HUES64 (cell line): ENCODE measurements around the gene CBX1.
A peak's percentile ranks its signal among the peaks of the same experiment; 100 is the strongest.

Source experiments
- H3K27ac ChIP-seq: 2 replicates; pipeline ENCODE4 v1.7.0; 2013; ENCODE audit warnings: low read depth, low read length, inconsistent platforms
- H3K27me3 ChIP-seq: 2 replicates; pipeline ENCODE4 v1.6.1; 2013; ENCODE audit warnings: mild to moderate bottlenecking, low read length; ENCODE audit not compliant: insufficient read depth
- H3K36me3 ChIP-seq: 2 replicates; pipeline ENCODE4 v1.6.1; 2013; ENCODE audit warnings: mild to moderate bottlenecking, low read length; ENCODE audit not compliant: insufficient read depth
- H3K4me1 ChIP-seq: 2 replicates; pipeline ENCODE4 v1.6.1; 2013; ENCODE audit warnings: mild to moderate bottlenecking, low read length, moderate library complexity; ENCODE audit not compliant: insufficient read depth
- H3K4me3 ChIP-seq: 2 replicates; pipeline ENCODE4 v1.5.1; 2013; ENCODE audit warnings: mild to moderate bottlenecking, low read length, moderate library complexity
- H3K9ac ChIP-seq: 2 replicates; pipeline ENCODE4 v1.6.1; 2013; ENCODE audit warnings: mild to moderate bottlenecking, low read depth, low read length
- H3K9me3 ChIP-seq: 2 replicates; pipeline ENCODE4 v1.6.1; 2013; ENCODE audit warnings: low read depth, low read length; ENCODE audit not compliant: insufficient read depth
- WGBS: fragments of 150-250, 120-280 bp; methylation state at CpG from one replicate; pipeline ENCODE4 v1.1.7; 2013; ENCODE audit warnings: missing lambda C conversion rate; 5-methylcytosine and 5-hydroxymethylcytosine counted together

Gene CBX1

GRCh38 chr17:48047741-48048383, 53.4 kb downstream of the CBX1 start, which contains the start of gene NFE2L1:
NFE2L1 (plus strand) TSS chr17:48048359; CDS start chr17:48051119, 2,760 bp downstream.
- H3K4me1 ChIP-seq: peaks cover 29% of the 10 kb centered on the region
- peak within 1 kb of the TSS; percentile 93 for H3K9ac ChIP-seq
- H3K36me3 ChIP-seq: peaks cover 25% of the 10 kb centered on the region
- WGBS: under 1% methylated on average over 47 of the region's 47 CpGs
- H3K27ac ChIP-seq: peak within 1 kb of the TSS; percentile 96
- H3K27me3 ChIP-seq: no peaks in the 10 kb centered on the region
- no peaks in the 10 kb centered on the region for H3K9me3 ChIP-seq
- H3K4me3 ChIP-seq: peak within 1 kb of the TSS; percentile 83

DNA sequence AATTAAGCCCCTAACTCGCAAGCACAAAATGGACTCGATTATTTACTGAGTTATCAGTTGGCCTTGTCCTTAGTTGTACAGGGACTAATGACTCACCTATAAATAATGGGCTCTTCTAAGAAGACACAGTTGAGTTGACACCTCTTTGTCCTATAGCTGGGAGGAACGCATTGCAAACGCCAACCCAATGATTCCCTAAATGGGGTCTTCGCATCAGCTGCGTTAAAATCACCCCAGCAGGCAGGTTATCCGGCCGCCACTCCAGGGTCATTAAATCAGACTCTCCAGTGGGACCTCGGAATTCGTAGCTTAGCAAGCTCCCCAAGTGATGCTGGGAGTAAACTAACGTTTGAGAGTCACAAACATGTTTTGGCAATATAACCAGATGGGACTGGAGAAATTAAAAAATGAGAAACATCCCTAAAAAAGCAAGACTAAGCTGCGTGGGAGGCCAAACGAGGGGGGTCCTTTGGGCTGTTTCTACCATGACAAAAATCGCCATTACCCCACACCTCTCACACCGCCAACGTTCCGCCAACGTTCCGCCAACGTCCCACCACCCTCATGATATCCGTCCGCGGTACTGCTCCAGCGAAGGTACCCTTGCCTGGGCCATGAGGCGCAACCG, 54.1 kb downstream of the CBX1 start:
- Histone ChIP-seq H3K27me3 (no peaks in the 10 kb centered on the region), H3K27ac (peak overlapping the region; percentile 96), H3K36me3 (peaks cover 19% of the 10 kb centered on the region), H3K9ac (peak overlapping the region; percentile 93), H3K9me3 (no peaks in the 10 kb centered on the region), H3K4me3 (peak overlapping the region; percentile 83), H3K4me1 (peaks cover 23% of the 10 kb centered on the region)
- WGBS: 6% methylated on average over 26 of the region's 26 CpGs

- Histone ChIP-seq H3K9ac (no peak overlapping the region), H3K9me3 (no peaks in the 10 kb centered on the region), H3K36me3 (peaks cover 10% of the 10 kb centered on the region), H3K4me3 (peak overlapping the region; percentile 83), H3K27ac (no peak overlapping the region), H3K4me1 (peaks cover 17% of the 10 kb centered on the region), H3K27me3 (no peaks in the 10 kb centered on the region)
- 96% methylated on average over 7 of the region's 7 CpGs for WGBS
Observed at GRCh38 chr17:48046296-48046695, 55.0 kb downstream of the CBX1 start.

DNA sequence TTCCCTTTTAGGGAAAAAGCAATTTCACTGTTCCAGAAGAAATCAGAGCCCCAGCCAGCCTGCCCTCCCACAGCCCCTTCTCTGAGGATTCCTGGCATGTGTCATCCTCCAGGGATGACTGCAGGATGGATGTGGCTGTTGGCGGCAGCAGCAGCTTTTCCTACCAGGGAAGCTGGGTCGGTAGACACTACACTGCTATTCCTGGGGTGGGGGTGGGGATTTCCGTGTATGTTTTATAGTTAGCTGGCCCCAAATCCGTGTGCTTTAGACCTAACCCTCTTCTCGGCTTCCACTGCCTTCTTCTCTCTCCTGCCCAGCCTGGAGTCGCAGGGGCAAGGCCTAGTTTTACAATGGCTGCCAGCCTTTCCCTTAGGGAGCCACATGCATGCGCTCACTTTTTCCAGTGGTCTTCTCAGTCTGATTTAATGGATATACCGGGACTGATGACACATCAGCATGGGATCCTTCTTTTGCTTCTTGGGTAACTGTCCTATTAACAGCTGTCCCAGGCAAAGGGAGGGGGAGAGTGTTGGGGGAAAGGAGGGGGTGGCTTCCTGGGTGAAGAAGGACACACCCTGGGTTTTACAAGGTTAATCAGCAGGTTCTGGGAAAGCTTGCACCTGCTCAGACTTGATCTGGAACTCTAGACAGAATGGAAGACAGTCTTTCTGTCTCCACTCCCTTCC, 55.8 kb downstream of the CBX1 start:
- Histone ChIP-seq H3K27ac (no peak overlapping the region), H3K36me3 (peaks cover 2% of the 10 kb centered on the region; the same call in 1 of the 2 replicates), H3K9me3 (no peaks in the 10 kb centered on the region), H3K27me3 (no peaks in the 10 kb centered on the region; the same call in 1 of the 2 replicates), H3K4me1 (peaks cover 11% of the 10 kb centered on the region), H3K9ac (no peak overlapping the region), H3K4me3 (no peak overlapping the region)
- WGBS: 60% methylated on average over 8 of the region's 8 CpGs

DNA sequence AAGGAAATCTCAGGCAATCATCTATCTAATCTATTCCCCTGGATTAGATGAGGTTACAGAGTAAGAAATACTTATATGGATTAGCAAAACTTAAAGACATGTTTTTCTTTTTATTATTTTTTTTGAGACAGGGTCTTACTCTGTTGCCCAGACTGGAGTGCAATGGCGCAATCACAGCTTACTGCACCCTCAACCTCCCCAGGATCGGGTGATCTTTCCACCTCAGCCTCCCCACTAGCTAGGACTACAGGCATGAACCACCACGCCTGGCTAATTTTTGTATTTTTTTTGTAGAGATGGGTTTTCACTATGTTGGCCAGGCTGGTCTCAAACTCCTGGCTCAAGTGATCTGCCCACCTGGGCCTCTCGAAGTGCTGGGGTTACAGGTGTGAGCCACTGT, 56.4 kb downstream of the CBX1 start:
- Histone ChIP-seq H3K36me3 (no peaks in the 10 kb centered on the region), H3K4me3 (no peak overlapping the region), H3K9me3 (no peaks in the 10 kb centered on the region), H3K9ac (no peak overlapping the region), H3K27me3 (no peaks in the 10 kb centered on the region; the same call in 1 of the 2 replicates), H3K4me1 (peaks cover 10% of the 10 kb centered on the region; the same call in 1 of the 2 replicates), H3K27ac (no peak overlapping the region)
- WGBS: 96% methylated on average over 4 of the region's 4 CpGs

GRCh38 chr17:48043176-48043575, 58.1 kb downstream of the CBX1 start:
- no peak overlapping the region for H3K4me3 ChIP-seq
- no peak overlapping the region for H3K9ac ChIP-seq
- H3K9me3 ChIP-seq: no peaks in the 10 kb centered on the region
- H3K36me3 ChIP-seq: no peaks in the 10 kb centered on the region
- H3K27ac ChIP-seq: no peak overlapping the region
- peaks cover 11% of the 10 kb centered on the region; the same call in 1 of the 2 replicates for H3K4me1 ChIP-seq
- peaks cover 14% of the 10 kb centered on the region for H3K27me3 ChIP-seq
- 74% methylated on average over 2 of the region's 2 CpGs for WGBS

- 94% methylated on average over 2 of the region's 2 CpGs for WGBS
- Histone ChIP-seq H3K9me3 (no peaks in the 10 kb centered on the region), H3K4me3 (no peak overlapping the region), H3K27me3 (peaks cover 35% of the 10 kb centered on the region), H3K27ac (no peak overlapping the region), H3K9ac (no peak overlapping the region), H3K36me3 (no peaks in the 10 kb centered on the region), H3K4me1 (peaks cover 4% of the 10 kb centered on the region; the same call in 1 of the 2 replicates)
Observed at GRCh38 chr17:48038687-48039086, 62.6 kb downstream of the CBX1 start.

DNA sequence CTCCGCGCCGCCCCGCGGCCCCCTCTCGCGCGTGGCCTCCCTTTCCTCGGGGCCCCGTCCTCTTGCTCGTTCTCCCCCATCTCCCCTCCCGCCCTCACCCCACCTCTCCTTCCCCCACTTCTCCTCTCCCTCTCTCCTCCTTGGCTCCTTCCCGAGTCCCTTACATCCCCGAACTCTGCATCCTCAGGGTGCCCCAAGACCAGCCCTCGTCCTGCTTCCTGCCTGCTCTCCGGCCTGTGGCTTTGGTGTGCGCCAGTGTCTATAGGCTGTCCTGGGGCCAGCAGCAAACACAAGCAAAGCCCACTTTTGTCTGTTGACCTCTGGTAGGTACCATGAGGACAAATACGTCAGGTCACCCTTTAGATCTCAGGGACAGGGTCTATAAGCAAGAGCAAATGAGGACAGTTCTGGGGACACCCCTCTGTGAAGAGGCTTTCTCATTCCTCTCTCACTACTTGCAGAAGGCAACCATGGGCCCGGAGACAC, 63.4 kb downstream of the CBX1 start:
- H3K4me3 ChIP-seq: peak overlapping the region; percentile 36
- H3K27me3 ChIP-seq: peaks cover 37% of the 10 kb centered on the region
- H3K9ac ChIP-seq: no peak overlapping the region
- peaks cover 4% of the 10 kb centered on the region; the same call in 1 of the 2 replicates for H3K4me1 ChIP-seq
- no peaks in the 10 kb centered on the region for H3K9me3 ChIP-seq
- no peak overlapping the region for H3K27ac ChIP-seq
- WGBS: 9% methylated on average over 19 of the region's 19 CpGs
- no peaks in the 10 kb centered on the region for H3K36me3 ChIP-seq

GRCh38 chr17:48037036-48037837, 64.0 kb downstream of the CBX1 start, which contains the start of gene COPZ2:
COPZ2 (minus strand) TSS chr17:48037797; CDS start chr17:48037777, 20 bp downstream.
- H3K27me3 ChIP-seq: peaks cover 37% of the 10 kb centered on the region
- H3K9ac ChIP-seq: no peak within 1 kb of the TSS
- H3K4me1 ChIP-seq: peaks cover 4% of the 10 kb centered on the region; the same call in 1 of the 2 replicates
- H3K9me3 ChIP-seq: no peaks in the 10 kb centered on the region
- H3K36me3 ChIP-seq: no peaks in the 10 kb centered on the region
- H3K4me3 ChIP-seq: peak within 1 kb of the TSS; percentile 67
- H3K27ac ChIP-seq: no peak within 1 kb of the TSS
- 5% methylated on average over 73 of the region's 73 CpGs for WGBS

DNA sequence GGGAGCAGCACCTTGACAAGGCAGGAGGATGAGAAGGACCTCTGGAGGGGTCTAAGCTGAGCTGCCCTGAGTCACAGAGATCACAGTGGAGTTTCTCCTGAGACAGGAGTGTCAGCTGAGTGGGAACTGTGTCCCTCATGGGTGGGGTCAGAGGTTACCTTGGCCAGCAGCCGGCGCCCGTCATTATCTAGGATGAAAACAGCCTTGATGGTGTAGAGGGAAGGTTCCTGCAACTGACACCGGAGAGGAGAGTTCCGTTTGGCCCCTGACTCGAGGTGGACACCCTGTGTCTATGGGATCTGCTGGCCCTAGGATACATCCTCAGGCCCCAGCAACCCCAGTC, 64.6 kb downstream of the CBX1 start:
- no peak overlapping the region for H3K9ac ChIP-seq
- H3K4me3 ChIP-seq: peak overlapping the region; percentile 67
- no peaks in the 10 kb centered on the region for H3K36me3 ChIP-seq
- H3K4me1 ChIP-seq: peaks cover 4% of the 10 kb centered on the region; the same call in 1 of the 2 replicates
- no peaks in the 10 kb centered on the region for H3K9me3 ChIP-seq
- peaks cover 37% of the 10 kb centered on the region for H3K27me3 ChIP-seq
- WGBS: 69% methylated on average over 6 of the region's 6 CpGs
- no peak overlapping the region for H3K27ac ChIP-seq
